ENCODE results near the gene FAM240B. TPM values are rescaled to one million over a fixed set of nuclear protein-coding genes. Genes with fewer than 3 reads are reported as not detected.

FAM240B gene
- total and polyA plus RNA-seq, 12 donors: not detected

DNA sequence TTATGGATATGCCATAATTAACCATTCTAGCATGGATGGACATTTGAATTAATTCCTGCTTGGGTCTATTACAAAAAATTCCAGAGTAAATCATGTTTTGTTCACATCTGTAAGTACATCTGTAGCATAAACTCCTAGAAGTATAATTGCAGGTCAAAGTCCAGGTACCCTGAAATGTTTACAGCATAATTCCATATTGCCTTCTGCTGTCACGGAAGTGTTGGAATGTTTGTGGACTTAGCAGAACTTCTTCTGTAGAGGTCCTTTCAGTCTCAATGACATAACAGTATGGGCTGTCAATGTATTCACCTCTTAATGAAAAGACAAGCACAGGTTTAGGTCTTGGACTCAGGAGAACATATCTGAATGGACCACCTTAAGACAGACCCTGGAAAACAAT, 1.8 kb downstream of the FAM240B start:
- Histone ChIP-seq H3K27ac (no peak overlapping the region), H3K27me3 (no peaks in the 10 kb centered on the region), H3K36me3 (replicated peaks in 1 of 2) (no peaks in the 10 kb centered on the region), H3K4me3 (no peak overlapping the region), H3K9me3 (replicated peaks in 1 of 3) (no peaks in the 10 kb centered on the region), H3K4me1 (replicated peaks in 1 of 2) (peaks cover 7 to 8% of the 10 kb centered on the region in 2 donors)
- 83 to 94% (median 85%) methylated on average over 1 of the region's 1 CpG for WGBS, 4 donors
- intact Hi-C loops (cut with DNase I): no loop called here
- no peak for TF ChIP-seq POLR2A (IDR thresholded peaks at IDR 0.05)
- TF ChIP-seq, protein P1, sequence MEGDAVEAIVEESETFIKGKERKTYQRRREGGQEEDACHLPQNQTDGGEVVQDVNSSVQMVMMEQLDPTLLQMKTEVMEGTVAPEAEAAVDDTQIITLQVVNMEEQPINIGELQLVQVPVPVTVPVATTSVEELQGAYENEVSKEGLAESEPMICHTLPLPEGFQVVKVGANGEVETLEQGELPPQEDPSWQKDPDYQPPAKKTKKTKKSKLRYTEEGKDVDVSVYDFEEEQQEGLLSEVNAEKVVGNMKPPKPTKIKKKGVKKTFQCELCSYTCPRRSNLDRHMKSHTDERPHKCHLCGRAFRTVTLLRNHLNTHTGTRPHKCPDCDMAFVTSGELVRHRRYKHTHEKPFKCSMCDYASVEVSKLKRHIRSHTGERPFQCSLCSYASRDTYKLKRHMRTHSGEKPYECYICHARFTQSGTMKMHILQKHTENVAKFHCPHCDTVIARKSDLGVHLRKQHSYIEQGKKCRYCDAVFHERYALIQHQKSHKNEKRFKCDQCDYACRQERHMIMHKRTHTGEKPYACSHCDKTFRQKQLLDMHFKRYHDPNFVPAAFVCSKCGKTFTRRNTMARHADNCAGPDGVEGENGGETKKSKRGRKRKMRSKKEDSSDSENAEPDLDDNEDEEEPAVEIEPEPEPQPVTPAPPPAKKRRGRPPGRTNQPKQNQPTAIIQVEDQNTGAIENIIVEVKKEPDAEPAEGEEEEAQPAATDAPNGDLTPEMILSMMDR (IDR thresholded peaks at IDR 0.05): no peak
- DNase-seq: no peak

GRCh38 chr9:38715684-38716083, 4.2 kb downstream of the FAM240B start:
- H3K4me1 ChIP-seq (replicated peaks in 1 of 2): peaks cover 7 to 11% of the 10 kb centered on the region in 2 donors
- no peak for DNase-seq
- no peak for TF ChIP-seq POLR2A (IDR thresholded peaks at IDR 0.05)
- no peaks in the 10 kb centered on the region for H3K9me3 ChIP-seq (replicated peaks in 1 of 3)
- intact Hi-C loops (cut with DNase I): no loop called here
- no peaks in the 10 kb centered on the region for H3K36me3 ChIP-seq (replicated peaks in 1 of 2)
- H3K27ac ChIP-seq: no peak overlapping the region
- H3K27me3 ChIP-seq: no peaks in the 10 kb centered on the region
- WGBS, 4 donors: 43 to 85% (median 50%) methylated on average over 2 of the region's 2 CpGs
- H3K4me3 ChIP-seq: no peak overlapping the region

DNA sequence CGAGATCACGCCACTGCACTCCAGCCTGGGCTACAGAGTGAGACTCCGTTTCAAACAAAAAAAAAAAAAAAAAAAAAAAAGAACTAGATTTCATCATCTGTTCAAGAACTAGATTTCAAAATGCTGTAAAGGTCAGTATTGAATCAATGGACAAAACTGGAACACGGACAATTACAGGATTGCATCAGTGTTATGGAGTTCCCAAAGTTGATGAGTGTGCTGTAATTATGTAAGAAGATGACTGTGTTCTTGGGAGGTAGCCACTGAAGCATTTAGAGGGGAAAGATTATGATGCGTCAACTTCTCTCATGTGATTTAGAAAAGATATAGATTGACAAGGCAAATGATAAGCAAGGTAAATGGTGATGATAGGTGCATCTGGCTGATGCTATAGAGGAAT, 6.5 kb downstream of the FAM240B start:
- H3K36me3 ChIP-seq (replicated peaks in 1 of 2): no peaks in the 10 kb centered on the region
- peaks cover 7 to 11% of the 10 kb centered on the region in 2 donors for H3K4me1 ChIP-seq (replicated peaks in 1 of 2)
- H3K4me3 ChIP-seq: no peak overlapping the region
- no peak for TF ChIP-seq POLR2A (IDR thresholded peaks at IDR 0.05)
- TF ChIP-seq, protein P1 (IDR thresholded peaks at IDR 0.05): no peak
- H3K27ac ChIP-seq: peak overlapping the region in 4 of 5 donors; percentile 16 to 73 (median 38)
- peak in 5 of 7 donors; percentile 36 to 76 (median 58) for DNase-seq
- H3K9me3 ChIP-seq (replicated peaks in 1 of 3): no peaks in the 10 kb centered on the region
- intact Hi-C loops (cut with DNase I): no loop called here
- 32 to 43% (median 39%) methylated on average over 5 of the region's 5 CpGs for WGBS, 4 donors
- no peaks in the 10 kb centered on the region for H3K27me3 ChIP-seq

DNA sequence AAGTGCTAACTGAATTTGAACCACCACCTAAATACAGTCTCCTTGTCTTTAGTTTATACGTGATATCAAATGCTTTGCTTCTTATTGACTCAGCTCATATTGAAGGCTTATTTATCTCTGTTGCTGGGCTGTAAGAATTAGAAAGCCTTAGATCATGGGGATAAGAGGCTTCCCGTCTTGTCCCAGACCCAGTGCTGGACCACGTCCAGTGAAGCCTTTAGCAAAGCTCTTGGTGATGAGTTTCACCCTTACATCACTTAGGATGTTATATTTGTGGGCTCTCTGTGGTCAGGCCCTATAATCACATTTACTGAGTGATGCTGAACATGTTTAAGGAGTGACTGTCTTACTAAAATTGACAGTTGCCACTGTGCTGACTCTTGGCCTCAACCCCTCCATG, 11.2 kb downstream of the FAM240B start:
- no peak for TF ChIP-seq POLR2A (IDR thresholded peaks at IDR 0.05)
- no peaks in the 10 kb centered on the region for H3K9me3 ChIP-seq (replicated peaks in 1 of 3)
- H3K4me1 ChIP-seq (replicated peaks in 1 of 2): peaks cover 2 to 6% of the 10 kb centered on the region in 2 donors
- 57 to 82% (median 70%) methylated on average over 3 of the region's 3 CpGs for WGBS, 4 donors
- no peaks in the 10 kb centered on the region for H3K36me3 ChIP-seq (replicated peaks in 1 of 2)
- no peaks in the 10 kb centered on the region for H3K27me3 ChIP-seq
- H3K4me3 ChIP-seq: no peak overlapping the region
- H3K27ac ChIP-seq: no peak overlapping the region
- intact Hi-C loops (cut with DNase I): no loop called here
- DNase-seq: no peak

- Histone ChIP-seq H3K4me3 (no peak overlapping the region), H3K4me1 (replicated peaks in 1 of 2) (peaks cover 0 to 3% of the 10 kb centered on the region in 2 donors), H3K27me3 (no peaks in the 10 kb centered on the region), H3K27ac (no peak overlapping the region), H3K36me3 (replicated peaks in 1 of 2) (no peaks in the 10 kb centered on the region), H3K9me3 (replicated peaks in 1 of 3) (no peaks in the 10 kb centered on the region)
- intact Hi-C loops (cut with DNase I): no loop called here
- WGBS, 4 donors: 66 to 72% (median 66%) methylated on average over 9 to 10 of the region's 10 CpGs
- DNase-seq: no peak
- no peak for TF ChIP-seq POLR2A (IDR thresholded peaks at IDR 0.05)
- TF ChIP-seq, protein P1 (IDR thresholded peaks at IDR 0.05): no peak
Measured at GRCh38 chr9:38707885-38708637, 11.9 kb downstream of the FAM240B start.

Measured in adrenal gland (tissue), 12 donors.